Activated CD4-positive, alpha-beta T cell treated with anti-CD3 and anti-CD28 coated beads, Interleukin-2, amount 50 U/mL, for 48 hours (primary cell): ENCODE measurements around the gene GET3.
A peak's percentile ranks its signal among the peaks of the same experiment; 100 is the strongest.
"Not testable (repeated sequence)": the region's sequence is repeated elsewhere in the genome, so short reads cannot be mapped to it uniquely, and the experiment has no call there.

Source experiments
- DNase-seq, 2 experiments: peaks; one replicate each; pipeline ENCODE4 v3.0.0-alpha.2; 2020

The GET3 gene

GRCh38 chr19:12720296-12720695, 17.0 kb upstream of the GET3 start:
- DNase-seq = no peak

GRCh38 chr19:12720851-12721655, 16.2 kb upstream of the GET3 start:
- DNase-seq = peak in 1 of 2 experiments; percentile 25

DNA sequence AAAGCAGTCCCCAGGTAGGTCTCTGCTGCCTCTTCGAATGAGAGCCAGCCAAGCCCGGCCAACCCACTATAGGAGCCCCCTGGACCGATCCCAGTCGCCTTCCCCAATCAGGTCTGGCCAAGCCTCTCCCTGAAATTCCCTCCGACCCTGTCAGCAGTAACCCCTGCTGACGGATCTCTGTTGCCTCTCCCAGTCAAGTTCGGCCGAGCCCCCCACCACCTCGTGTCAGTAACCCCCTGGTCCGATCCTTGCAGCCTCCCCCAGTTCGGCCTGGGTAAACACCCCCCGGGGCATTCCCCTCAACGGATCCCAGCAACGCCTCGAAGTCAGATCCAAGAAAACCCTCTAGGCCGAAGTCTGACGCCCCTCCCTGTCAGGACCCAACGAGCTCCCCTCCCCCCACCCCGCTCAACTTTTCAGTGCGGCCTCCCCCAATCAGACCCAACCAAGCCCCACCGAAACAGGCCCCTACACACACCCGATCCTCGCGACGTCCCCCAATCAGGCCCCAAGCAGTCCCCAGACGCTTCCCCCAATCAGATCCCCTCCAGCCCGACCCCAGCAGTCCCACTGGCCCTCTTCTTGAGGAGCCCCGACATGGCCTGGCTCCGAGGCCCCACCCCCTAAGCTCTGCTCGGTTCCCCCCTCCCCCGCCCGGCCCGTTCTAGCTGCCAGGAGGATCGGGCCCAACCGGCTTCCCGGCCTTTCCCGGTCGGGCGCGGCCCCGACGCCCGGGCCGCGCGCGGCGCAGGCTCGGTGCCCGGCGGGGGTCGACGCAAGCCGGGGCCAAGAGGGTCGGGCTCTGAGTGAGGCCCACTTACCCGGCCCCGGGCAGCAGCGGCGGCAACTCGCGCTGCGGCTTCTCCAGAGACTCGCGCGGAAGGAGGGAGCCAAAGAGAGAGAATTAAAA, 15.4 kb upstream of the GET3 start:
- DNase-seq = peak; percentile 51 to 56

GRCh38 chr19:12722566-12723380, 14.5 kb upstream of the GET3 start:
- peak; percentile 90 to 94 for DNase-seq

GRCh38 chr19:12723381-12723640, 14.0 kb upstream of the GET3 start:
- DNase-seq = no peak

- DNase-seq = peak; percentile 79 to 84
Observed at GRCh38 chr19:12723641-12724426, 13.5 kb upstream of the GET3 start, which contains the start of gene TNPO2. TSS of gene TNPO2 (minus strand) at chr19:12723932. CDS start at chr19:12720977, 2,955 bp downstream.

DNA sequence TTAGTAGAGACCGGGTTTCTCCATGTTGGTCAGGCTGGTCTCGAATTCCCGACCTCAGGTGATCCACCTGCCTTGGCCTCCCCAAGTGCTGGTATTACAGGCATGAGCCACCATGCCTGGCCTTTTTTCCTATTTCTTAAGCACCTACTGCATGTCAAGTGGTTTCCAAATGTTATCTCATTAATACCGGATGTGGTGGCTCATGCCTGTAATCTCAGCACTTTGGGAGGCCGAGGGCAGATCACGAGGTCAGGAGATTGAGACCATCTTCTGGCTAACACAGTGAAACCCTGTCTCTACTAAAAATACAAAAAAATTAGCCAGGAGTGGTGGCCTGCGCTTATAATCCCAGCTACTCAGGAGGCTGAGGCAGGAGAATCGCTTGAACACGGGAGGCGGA, 11.7 kb upstream of the GET3 start:
- not testable (repeated sequence) for DNase-seq

DNA sequence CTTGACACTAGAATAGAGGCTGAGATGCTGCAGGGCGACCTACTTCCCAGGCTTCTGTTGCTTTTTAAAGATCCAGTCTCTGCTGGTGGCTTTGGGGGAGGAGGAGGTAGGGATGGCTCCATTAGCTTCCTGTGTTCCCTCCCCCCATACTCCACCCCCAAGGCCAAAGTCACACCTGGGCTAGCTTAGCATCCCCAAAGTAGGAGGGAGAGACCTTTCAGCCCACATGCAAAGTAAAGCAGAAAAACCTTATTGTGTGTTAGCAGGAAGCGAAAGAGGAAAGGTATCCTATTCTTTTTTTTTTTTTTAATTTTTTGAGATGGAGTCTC, 10.3 kb upstream of the GET3 start:
- no peak for DNase-seq

- DNase-seq = no peak
Observed at GRCh38 chr19:12727745-12728433, 9.4 kb upstream of the GET3 start.

- no peak for DNase-seq
Observed at GRCh38 chr19:12730064-12730463, 7.2 kb upstream of the GET3 start.

DNA sequence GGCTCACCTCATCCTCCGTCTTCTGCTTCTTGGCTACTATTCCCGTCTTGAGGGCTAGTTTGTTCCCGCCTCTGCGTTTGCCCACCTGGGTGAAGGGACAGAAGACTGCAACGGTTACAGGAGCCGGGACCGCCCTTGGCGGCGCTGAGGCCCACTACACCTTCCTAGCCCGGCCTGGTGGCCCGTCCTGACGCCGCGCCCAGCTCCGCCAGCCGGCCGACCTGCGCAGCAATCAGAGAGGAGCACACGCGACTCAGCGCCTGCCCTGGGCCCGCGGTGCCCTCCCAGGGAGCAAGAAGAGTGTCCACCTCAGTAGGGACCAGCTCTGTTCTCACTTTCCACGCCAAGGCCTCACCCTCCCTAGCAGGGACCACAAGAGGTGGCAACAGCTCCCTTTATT, 6.0 kb upstream of the GET3 start:
- DNase-seq = no peak

DNA sequence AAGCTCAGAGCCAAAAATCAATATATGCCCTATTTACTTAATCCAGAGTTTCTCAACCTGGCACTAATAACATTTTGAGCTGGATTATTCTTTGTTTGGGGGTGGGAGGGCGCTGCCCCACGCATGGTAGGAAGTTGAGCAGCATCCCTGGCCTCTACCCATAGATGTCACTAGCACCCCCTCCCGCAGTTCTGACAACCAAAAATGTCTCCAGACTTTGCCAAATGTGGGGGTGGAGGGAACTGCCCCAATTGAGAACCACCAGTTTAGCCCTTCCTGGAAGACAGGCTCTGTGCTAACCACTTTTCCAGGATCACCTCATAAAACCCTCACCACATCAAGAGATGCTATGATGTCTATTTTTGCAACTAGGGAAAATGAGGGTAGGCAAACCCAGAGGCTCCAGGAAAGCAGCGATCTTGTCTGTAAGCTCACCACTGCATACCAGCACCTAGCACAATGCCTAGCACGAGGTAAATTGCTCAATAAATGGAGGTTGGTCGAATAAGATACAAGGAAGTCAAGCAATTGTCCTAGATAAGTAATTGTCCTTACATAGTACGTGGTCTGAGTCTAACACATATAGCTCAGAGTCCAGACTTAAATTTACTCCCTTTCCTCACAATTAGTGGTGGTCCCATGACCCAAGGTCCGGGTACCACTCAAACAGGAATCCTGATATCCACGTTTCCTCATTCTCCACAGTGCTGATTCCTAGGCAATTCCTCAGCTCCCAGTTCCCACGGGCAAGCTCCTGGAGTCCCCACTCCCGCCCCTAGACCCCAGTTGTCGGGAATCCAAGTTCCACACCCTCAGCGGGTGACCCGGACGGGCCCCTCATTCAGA, 3.7 kb upstream of the GET3 start:
- peak; percentile 57 to 66 for DNase-seq

DNA sequence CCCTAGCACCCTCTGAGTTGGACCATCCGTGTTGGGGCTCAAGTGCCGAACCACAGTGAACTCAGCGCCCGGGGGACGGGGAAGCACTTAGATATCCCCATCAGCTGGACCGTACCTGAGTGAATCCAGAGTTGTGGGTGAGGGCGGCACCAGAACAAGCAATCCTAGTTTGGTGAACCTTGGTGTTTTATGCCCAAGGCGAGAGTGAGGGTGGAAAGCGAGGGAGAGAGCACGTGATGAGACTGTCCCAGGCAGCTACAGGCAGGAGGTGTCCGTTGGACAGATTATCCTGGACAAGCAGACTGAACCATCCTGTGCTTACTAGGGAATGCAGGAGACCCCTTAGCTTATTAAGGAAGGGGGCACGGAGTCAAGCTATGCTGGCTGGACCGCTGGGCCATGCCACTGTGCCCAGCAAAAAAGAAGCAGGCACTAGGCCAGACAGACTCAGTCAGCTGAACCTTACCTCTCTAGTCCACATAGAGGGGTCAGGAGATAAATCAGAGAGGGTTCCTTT, 596 bp downstream of the GET3 start:
- no peak for DNase-seq

DNA sequence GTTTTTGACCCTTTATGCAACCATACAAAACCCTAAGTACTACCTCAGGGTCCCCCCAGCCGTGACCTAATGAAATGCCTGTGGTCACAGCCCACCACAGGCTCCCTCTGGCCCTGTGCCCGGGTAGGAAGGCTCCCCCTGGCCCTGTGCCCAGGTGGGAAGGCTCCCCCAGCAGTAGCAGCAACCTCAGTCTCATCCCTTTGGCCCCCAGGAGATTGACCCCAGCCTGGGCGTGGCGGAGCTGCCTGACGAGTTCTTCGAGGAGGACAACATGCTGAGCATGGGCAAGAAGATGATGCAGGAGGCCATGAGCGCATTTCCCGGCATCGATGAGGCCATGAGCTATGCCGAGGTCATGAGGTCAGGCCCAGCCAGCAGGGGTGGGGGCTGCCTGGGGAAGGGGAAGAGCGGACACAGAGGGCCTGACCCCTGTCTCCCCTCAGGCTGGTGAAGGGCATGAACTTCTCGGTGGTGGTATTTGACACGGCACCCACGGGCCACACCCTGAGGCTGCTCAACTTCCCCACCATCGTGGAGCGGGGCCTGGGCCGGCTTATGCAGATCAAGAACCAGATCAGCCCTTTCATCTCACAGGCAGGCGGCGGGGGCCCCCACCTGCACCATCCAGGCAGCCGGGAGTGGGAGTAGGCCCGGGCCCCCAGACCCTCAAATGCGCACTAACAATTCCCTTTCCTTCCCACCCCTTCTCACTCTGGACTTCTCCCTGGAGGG, 8.0 kb downstream of the GET3 start:
- DNase-seq = no peak

DNA sequence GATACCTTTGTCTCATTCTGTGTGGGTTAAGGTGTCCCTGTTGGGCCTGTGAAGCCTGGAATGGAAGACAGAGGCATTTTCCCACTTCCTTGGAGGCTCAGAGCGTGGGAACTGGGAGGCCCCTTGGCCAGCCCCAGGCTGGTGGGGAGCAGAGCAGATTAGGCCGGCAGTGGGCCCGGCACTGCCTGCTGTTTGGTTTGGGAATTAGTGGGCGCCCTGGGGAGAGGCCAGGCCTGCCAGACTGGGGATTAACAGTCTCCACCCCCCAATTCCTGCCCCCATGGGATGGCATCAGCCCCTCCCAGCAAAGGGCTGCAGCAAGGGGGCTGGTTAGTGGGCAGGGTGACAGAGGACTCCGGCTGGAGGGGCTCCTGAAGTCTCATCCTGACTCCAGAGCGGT, 11.2 kb downstream of the GET3 start:
- no peak for DNase-seq

DNA sequence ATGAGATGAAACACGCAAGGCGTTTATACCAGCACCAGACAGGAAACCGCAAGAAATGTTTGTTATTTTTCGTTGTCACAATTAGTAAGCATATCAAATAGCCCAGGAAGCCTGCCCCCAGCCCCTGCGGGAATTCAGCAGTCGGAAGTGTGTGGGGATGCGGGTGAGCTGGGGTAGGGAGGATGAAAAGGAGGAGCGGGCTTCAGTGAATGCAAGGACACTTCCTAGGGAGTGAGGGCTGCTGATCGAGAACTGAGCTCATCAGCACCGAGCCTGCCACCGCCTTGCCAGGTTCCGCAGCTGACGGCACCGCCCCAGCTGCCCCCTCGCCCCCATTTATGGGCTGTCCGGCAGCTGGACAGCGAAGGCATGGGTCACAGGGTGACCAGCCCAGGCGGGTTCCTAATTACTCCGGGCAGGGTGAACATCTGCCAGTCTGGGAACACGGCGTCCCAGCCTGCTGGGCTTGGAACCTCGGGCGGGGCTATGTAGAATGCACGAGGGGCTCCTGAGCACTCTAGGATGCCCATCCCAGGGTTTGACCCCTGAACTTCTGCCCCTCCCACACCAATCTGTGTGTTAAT, 12.7 kb downstream of the GET3 start:
- DNase-seq = no peak

DNA sequence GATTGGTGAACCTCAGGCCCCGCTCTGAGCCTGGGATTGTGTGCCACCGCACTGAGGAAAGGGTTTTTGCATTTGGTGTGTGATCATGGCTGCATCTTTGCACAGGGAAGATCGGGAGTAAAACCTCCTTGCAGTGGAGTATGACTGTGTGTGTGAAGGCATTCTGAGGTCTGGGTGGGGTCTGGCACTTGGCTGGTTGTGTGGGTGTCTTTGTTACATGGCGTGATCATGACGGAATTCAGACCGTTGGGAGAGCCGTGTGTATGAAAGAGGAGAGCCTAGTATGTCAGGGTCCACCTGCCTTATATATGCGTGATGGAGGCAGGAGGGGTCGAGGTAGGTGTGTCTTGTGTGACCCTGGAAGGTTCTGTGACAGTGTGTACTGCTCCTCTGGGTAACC, 13.6 kb downstream of the GET3 start:
- no peak for DNase-seq

DNA sequence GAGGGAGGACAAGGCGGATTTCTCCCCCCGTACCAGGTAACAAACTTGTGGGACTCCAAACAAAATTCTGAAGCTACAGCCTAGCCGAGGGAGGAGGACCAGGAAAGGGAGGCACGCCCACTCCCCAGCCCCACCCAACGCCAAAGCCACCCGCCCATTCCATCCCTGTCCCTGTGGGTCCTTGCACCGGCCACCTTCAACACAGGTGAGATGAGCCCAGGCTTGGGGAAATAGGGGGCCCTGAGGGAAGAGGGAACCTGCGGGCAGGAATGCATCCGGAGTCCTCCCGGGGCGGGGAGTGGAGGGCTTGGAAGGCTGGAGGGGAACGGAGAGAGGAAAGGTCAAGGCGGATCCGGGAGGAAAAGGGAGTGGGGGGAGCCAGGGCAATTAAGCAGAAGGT, 14.3 kb downstream of the GET3 start, which contains the start of gene BEST2:
BEST2 (plus strand) TSS at position 157 of the 400 bp plus-strand sequence. CDS start 802 bp downstream, outside the sequence.
- no peak for DNase-seq

DNA sequence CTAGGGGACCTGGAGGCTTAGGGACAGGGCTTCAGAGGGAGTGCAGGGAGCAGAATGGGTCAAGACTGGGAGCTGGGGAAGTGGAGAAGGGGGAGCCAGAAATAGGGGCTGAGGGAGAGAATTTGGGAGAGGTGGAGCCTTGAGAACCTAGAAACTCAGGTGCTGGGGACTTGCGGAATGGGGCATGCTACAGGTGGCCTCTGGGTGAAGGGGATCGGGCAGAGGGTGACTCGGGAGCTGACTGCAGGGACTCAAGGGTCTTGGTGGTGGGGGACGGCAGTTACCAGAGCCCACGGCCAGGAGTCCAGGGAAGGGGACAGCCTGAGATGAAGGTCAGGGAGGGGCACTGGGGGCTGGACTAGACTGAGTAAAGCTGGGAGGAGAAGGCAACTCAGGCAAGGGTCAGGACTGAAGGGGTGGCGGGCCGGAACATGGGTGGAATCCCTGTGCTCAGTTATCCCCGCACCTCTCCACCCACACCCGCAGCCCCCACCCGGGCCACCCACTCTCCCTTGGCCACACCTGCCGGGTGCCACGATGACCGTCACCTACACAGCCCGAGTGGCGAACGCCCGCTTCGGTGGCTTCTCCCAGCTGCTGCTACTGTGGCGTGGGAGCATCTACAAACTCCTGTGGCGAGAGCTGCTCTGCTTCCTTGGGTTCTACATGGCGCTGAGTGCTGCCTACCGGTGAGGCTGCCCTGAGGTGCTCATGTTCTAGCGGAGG, 14.9 kb downstream of the GET3 start:
- no peak for DNase-seq
